DMS79 treated with DMSO at 0.1 percent for 48 hours (cell line): ENCODE data around the gene MRPL52.
"Not testable (repeated sequence)": the region's sequence is repeated elsewhere in the genome, so short reads cannot be mapped to it uniquely, and the experiment has no call there.

Source experiments
- DNase-seq: peaks from one replicate; lab custom pipeline; 2025; lab: John Stamatoyannopoulos, UW

MRPL52 gene

DNA sequence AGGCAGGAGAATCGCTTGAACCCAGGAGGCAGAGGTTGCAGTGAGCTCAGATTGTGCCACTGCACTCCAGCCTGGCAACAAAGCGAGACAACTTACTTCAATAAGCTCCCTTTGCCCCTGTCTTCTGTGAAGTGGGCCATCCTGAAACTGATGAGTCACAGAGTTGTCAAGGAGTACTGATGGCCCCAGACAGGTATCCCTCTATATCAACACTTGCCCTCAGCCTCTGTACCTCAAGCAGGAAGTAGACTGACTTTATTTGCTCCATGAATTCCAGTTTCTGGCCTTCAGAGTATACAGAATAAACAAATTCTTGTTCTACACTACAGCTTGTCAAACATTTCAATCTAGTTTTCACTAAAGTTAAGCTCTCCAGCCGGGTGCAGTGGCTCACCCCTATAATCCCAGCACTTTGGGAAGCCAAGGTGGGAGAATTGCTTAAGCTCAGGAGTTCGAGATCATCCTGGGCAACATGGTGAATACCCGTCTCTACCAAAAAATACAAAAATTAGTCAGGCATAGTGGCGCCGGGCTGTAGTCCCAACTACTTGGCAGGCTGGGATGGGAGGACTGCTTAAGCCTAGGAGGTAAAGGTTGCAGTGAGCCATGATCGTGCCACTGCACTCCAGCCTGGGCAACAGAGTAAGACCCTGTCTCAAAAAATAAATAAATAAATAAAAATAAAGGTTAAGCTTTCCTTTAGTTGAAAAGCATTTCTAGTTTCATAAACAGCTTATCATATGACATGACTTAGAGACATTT, 25.5 kb downstream of the MRPL52 start:
- DNase-seq: no peak

- DNase-seq: no peak
Measured at GRCh38 chr14:22856428-22856827, 26.7 kb downstream of the MRPL52 start.

DNA sequence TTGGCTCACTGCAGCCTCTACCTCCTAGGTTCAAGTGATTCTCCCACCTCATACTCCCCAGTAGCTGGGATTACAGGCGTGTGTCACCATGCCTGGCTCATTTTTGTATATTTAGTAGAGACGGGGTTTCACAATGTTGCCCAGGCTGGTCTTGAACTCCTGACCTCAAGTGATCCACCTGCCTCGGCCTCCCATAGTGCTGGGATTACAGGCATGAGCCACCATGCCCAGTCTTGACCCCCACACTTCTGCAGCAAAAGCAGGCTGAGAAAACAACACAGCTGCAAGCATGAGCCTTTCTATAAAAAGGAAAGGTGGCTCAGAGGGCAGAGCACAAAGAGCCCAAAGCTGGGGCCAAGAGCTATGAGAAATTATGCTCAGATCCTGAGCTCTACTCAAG, 30.7 kb downstream of the MRPL52 start:
- not testable (repeated sequence) for DNase-seq

- no peak for DNase-seq
Measured at GRCh38 chr14:22861651-22862050, 32.0 kb downstream of the MRPL52 start.

DNA sequence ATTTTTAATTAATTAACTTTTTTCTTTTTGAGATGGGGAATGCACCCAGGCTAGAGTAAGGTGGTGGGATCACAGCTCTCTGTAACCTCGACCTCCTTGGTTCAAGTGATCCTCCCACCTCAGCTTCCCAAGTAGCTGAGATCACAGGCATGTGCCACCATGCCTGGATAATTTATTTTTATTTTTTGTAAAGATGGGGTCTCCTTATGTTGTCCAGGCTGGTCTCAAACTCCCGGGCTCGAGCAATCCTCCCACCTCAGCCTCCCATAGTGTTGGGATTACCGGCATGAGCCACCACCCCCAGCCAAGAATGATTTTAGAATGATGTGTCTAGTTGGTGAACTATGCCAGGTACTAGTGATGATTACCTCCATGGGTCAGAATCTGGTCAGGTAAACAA, 35.3 kb downstream of the MRPL52 start:
- no peak for DNase-seq

- peak; percentile 51 for DNase-seq
Measured at GRCh38 chr14:22865424-22866405, 36.0 kb downstream of the MRPL52 start.

GRCh38 chr14:22866874-22867273, 37.2 kb downstream of the MRPL52 start:
- DNase-seq: no peak

GRCh38 chr14:22870811-22871223, 41.1 kb downstream of the MRPL52 start:
- no peak for DNase-seq

- peak; percentile 85 for DNase-seq
Measured at GRCh38 chr14:22871224-22872032, 41.7 kb downstream of the MRPL52 start, which contains the start of gene LRP10. TSS of gene LRP10 (plus strand) at chr14:22871740. CDS start at chr14:22872304, 564 bp downstream.

DNA sequence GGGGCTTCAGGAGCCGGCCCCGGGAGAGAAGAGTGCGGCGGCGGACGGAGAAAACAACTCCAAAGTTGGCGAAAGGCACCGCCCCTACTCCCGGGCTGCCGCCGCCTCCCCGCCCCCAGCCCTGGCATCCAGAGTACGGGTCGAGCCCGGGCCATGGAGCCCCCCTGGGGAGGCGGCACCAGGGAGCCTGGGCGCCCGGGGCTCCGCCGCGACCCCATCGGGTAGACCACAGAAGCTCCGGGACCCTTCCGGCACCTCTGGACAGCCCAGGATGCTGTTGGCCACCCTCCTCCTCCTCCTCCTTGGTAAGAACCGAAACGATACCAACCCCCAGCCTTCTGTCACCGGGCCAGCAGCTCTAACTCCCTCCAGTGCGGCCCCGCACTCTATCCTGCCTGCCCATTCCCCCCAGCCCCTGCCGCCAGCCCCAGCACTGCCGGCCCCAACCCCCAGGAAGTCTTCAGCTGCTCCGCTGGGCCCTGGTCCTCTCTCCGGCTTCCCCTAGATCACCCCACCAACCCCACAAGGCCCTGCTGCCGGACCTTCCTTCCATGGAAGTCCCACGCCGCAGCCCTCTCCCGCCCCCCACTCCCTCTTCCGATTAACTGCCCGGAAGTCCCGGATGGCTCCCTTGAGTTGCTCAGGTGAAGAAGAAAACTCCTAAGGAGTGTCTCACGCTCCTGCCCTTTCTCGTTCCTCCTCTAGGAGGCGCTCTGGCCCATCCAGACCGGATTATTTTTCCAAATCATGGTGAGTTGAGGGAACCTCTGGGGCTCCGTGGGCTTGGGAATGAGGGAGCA, 42.5 kb downstream of the MRPL52 start:
- peak; percentile 91 for DNase-seq

- DNase-seq: no peak
Measured at GRCh38 chr14:22872833-22873520, 43.3 kb downstream of the MRPL52 start.

DNA sequence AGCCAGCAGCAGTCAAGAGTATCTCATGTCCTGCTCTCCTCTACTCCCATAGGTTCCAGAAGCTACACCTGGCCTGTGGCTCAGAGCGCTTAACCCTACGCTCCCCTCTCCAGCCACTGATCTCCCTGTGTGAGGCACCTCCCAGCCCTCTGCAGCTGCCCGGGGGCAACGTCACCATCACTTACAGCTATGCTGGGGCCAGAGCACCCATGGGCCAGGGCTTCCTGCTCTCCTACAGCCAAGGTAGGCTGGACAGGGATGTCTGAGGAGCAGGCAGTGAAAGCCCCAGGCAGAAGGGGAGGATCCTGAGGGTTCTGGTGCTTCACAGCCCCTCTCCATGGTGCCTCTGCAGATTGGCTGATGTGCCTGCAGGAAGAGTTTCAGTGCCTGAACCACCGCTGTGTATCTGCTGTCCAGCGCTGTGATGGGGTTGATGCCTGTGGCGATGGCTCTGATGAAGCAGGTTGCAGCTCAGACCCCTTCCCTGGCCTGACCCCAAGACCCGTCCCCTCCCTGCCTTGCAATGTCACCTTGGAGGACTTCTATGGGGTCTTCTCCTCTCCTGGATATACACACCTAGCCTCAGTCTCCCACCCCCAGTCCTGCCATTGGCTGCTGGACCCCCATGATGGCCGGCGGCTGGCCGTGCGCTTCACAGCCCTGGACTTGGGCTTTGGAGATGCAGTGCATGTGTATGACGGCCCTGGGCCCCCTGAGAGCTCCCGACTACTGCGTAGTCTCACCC, 45.5 kb downstream of the MRPL52 start:
- no peak for DNase-seq

DNA sequence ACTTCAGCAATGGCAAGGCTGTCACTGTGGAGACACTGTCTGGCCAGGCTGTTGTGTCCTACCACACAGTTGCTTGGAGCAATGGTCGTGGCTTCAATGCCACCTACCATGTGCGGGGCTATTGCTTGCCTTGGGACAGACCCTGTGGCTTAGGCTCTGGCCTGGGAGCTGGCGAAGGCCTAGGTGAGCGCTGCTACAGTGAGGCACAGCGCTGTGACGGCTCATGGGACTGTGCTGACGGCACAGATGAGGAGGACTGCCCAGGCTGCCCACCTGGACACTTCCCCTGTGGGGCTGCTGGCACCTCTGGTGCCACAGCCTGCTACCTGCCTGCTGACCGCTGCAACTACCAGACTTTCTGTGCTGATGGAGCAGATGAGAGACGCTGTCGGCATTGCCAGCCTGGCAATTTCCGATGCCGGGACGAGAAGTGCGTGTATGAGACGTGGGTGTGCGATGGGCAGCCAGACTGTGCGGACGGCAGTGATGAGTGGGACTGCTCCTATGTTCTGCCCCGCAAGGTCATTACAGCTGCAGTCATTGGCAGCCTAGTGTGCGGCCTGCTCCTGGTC, 46.1 kb downstream of the MRPL52 start:
- DNase-seq: no peak

DNA sequence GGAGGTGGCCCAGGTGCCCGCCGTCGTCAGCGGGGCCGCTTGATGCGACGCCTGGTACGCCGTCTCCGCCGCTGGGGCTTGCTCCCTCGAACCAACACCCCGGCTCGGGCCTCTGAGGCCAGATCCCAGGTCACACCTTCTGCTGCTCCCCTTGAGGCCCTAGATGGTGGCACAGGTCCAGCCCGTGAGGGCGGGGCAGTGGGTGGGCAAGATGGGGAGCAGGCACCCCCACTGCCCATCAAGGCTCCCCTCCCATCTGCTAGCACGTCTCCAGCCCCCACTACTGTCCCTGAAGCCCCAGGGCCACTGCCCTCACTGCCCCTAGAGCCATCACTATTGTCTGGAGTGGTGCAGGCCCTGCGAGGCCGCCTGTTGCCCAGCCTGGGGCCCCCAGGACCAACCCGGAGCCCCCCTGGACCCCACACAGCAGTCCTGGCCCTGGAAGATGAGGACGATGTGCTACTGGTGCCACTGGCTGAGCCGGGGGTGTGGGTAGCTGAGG, 47.4 kb downstream of the MRPL52 start:
- DNase-seq: no peak

- no peak for DNase-seq
Measured at GRCh38 chr14:22878271-22879246, 48.9 kb downstream of the MRPL52 start.

DNA sequence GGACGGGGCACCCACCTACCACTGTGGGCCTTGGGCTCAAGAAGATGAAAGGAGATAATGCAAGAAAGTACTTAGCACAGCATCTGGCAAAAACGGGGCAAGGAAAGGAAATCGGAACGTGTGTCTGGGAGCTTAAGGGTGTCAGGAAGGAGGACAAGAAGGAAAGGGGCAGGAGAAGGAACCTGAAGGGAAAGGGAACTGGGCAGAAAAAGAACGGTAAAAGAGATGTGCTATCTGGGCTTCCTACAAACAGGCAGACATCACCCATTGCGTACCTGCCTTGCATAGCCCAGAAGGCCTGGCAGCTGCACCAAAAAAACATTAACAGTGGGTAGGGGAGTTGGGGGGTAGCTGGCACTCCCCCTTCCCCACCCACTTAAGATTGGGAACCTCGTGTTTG, 52.4 kb downstream of the MRPL52 start:
- DNase-seq: no peak

DNA sequence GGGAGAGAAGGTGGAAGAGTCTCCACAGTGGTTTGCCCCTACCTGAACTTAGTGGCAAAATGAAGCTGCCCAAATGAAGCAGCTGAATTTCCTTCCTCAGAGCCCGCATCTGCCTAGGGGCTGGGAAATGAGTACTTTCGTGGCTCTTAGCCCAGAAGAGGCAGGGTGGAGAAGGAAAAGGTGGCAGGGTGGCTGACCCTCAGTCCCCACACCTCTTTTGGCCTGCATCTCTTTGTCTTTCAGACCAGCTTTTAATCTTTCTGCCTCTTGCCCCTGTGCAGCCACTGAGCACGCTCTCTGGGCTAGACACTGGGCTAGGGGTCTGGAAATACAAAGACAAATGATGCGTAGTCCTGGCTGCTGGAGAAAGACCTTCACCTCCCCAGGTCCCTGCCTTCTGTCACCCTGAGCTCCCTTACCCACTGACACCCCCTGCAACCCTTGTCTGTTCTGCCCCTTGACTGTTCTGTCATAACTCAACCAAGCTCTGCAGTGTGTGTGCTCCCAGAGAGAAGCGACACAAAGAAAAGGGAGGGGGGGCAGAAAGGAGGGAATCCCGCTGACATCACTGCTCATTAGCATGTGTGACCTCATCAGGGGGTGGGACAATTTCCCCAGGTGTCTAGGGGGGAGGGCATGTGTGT, 53.0 kb downstream of the MRPL52 start:
- peak; percentile 87 for DNase-seq
